HL-60/S4 (cell line): Measurements from ENCODE around the gene GNLY.
"Not testable (repeated sequence)": the region's sequence is repeated elsewhere in the genome, so short reads cannot be mapped to it uniquely, and the experiment has no call there.

ENCODE experiments used
- in situ Hi-C: fragments of 300-500 bp; cut with MboI; formaldehyde crosslinking; loops from 2 replicates; pipeline ENCODE4 v1.14.3; 2022; ENCODE audit warnings: low sequenced_read_pairs

GNLY gene

GRCh38 chr2:85663594-85664565 lies 30.3 kb upstream of the GNLY start:
- in situ Hi-C loops: no loop called here

DNA sequence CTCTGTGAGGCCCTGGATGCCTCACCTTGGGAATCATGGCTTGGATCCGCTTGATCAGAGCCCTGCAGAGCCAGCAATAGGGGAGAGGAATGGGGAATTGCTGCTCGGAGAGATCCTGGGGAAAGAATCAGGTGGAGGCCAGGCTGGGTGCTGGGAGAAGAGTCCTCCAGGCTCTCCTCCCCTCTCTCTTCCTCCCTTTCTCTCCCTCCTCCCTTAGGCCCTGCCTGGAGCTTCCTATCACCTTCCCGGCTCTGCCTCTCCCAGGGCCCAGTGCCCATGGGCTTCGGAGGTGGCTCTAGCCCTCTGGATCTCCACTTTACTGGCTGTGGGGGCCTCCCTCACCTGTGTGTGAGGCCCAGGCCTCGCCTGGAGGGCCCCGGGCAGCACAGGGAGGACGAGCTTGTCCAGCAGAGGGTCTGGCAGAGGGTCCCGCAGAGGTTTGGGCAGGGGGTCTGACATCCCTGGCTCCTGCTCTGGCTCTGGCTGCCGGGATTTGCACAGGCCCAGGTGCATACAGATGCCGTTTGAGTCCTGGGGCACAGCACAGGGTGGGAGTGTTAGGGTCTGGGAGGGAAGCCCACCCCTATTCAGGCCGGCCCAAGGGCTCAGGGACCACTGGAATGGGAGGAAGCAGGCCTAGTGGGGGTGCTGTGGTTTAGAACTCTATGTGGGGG lies 28.8 kb upstream of the GNLY start:
- in situ Hi-C loops: no loop called here

DNA sequence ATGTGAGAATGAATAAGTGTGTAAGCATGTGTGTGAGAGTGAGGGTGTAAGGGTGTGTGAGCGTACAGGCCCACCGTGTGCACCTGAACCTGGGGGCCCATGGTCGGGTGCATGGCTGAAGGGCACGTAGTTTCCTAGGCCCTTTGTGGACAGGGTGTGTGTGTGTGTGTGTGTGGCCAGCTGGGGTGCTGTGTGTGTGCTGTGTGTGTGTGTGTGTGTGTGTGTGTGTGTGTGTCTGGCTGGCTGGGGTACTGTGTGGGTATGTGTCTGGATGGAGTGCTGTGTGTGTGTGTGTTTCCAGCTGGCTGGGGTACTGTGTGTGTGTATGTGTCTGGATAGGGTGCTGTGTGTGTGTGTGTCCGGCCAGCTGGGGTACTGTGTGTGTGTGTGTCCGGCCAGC lies 28.1 kb upstream of the GNLY start:
- in situ Hi-C loops: no loop called here

DNA sequence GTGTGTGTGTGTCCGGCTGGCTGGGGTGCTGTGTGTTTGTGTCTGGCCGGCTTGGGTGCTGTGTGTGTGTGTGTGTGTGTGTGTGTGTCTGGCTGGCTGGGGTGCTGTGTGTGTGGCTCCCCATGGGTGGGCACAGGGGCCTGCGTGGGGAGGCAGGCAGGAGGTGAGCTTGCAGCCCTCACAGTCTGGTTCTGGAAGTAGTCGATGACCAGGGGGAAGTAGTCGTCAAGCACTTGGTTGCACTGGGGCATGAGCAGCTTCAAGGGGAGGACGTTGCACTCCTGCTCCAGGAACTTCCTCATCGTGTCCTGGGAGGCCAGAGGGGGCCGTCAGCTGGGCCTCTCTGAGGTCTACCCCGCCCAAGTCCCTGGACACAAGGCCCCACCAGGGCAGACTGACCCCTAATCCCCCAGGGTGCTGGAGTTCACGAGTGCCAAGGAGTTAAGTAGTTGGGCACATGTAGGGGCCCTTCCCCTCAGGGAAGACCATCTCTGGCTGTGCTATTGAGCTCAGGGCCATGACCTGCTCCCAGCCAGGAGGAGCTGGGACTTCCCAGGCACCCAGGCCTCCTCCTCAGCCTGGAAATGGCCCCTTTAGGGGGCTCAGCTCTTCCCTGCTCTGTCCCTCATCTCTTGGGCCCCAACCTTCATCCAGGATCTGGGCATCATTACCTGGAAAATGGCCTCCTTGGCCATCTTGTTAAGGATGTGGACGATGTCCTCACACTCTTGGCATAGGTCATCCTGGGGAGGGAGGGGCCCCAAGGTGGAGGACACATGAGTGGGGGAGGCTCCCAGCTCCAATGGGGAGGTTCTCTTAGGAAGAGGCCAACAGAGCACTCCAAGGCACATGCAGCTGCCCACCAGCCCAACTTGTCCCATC lies 27.5 kb upstream of the GNLY start:
- in situ Hi-C loops: no loop called here

- in situ Hi-C loops: no loop called here
Observed at GRCh38 chr2:85667561-85668008, 26.6 kb upstream of the GNLY start.

GRCh38 chr2:85668009-85668856 lies 25.9 kb upstream of the GNLY start, which contains the start of gene SFTPB:
TSS of gene SFTPB (minus strand) at chr2:85668199. CDS start at chr2:85668183, 16 bp downstream.
- in situ Hi-C loops: no loop called here

DNA sequence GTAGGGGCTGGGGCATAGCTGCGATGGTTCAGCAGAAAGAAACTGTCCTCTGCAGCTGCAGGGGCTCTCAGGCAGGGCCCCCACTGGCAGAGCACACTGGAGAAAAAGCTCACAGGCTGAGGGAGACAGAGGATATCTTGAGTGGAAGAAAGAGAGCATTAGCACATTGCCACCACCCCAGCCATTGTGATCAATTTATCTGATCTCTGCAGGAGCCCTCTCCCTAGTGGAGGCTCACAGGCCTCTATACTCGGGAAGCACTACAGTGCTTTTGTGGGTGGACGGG lies 25.4 kb upstream of the GNLY start:
- in situ Hi-C loops: no loop called here

GRCh38 chr2:85669549-85669948 lies 24.6 kb upstream of the GNLY start:
- in situ Hi-C loops: no loop called here

- in situ Hi-C loops: not testable (repeated sequence)
Observed at GRCh38 chr2:85670416-85670815, 23.7 kb upstream of the GNLY start.

DNA sequence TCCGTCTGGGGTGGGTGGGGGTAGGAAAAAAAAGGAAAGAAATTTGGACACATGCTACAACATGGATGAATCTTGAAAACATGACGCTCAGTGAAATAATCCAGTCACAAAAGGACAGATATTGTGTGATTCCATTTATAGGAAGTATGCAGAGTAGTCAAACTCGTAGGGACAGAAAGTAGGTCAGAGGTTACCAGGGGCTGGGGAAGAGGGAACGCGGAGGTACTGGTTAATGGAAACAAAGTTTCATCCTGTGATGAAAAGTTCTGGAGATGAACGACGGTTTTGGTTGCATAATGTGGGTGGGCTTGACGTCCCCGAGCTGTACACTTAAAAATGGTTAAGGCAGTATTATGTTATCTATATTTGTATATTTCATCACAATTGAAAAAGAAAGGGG lies 21.7 kb upstream of the GNLY start:
- in situ Hi-C loops: no loop called here

DNA sequence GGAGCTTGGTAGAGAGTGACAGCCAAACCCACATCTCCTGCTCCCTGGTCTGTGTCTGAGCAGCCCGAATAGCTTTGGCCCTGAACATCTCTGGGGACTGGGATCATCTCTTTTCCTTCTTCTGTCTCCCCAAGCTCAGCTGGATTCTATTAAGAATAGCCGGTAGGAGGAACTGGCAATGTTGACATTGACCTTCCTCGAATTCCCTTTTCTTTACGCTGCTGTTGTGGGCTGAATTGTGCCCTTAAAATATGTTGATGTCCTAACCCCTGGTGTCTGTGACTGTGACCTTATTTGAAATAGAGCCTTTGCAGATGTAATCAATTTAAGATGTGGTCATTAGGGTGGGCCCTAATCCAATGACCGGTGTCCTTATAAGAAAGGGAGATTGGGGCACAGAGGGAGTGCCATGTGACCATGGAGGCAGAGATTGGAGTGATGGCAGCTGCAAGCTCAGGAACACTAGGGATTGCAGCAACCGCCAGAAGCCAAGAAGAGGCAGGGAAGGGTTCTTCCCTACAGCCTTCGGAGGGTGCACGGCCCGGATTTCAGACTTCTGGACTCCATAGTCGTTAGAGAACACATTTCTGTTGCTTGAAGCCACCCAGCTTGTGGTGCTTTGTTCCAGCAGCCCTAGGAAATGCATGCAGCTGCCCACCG lies 20.3 kb upstream of the GNLY start:
- in situ Hi-C loops: no loop called here

DNA sequence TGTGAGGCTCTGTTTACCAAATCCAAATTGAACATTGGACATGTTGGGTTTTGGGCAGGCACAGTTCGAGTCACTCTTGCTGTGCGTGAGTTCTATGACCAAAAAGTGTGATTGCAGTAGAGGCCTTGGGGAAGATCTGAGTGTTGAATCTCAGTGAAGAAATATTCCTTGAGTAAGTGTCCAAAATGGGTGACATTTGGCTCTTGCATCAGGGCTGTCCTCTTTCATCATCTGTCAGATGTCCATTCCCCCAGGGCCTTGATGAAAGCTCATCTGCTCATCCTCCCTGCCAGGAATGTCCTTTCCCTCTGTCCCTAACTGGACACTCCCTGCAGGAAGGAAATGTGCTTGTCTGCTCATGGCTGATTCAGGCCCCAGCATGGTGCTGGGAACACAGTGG lies 19.7 kb upstream of the GNLY start:
- in situ Hi-C loops: no loop called here

DNA sequence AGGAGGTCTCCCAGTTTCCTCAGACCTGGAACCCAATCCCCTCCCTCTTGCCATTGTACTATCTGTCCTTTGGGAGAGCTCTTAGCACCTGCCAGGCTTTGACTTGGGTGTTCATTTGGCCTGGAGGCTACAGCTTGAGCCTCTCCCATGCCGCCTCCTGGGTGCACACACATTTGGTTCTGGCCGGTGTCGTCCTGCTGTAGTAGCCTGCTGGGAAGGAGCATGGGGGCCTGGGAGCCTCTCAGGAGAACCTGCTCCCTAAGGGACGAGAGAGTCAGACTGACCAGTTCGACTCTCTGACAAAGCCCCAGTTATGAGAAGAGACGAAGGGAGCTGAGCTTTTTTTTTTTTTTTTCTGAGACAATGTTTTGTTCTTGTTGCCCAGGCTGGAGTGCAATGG lies 18.7 kb upstream of the GNLY start:
- in situ Hi-C loops: no loop called here

DNA sequence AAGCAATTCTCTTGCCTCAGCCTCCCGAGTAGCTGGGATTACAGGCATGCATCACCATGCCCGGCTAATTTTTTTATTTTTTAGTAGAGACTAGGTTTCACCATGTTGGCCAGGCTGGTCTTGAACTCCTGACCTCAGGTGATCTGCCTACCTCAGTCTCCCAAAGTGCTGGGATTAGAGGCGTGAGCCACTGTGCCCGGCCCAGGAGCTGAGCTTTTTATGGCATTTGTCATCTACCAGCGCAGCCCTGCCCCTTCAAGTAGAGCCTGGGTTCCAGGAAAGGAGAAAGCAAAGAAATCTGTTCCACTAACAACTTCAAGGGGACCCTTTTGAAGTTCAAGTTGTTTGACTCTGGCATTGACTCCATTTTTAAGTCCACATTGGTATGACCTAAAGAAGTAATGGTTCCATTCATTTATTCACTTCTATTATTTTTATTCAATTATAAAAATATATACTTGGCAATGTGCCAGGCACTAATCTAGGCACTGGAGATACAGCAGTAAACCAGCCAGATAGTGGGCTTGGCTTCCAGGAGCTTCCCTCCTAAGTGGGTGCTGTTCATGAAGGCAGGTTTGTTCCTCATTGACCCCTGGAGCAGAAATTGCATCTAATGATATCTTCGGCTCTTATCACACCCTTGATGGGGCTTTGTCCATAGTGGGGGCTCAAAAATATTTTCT lies 18.2 kb upstream of the GNLY start:
- in situ Hi-C loops: no loop called here

DNA sequence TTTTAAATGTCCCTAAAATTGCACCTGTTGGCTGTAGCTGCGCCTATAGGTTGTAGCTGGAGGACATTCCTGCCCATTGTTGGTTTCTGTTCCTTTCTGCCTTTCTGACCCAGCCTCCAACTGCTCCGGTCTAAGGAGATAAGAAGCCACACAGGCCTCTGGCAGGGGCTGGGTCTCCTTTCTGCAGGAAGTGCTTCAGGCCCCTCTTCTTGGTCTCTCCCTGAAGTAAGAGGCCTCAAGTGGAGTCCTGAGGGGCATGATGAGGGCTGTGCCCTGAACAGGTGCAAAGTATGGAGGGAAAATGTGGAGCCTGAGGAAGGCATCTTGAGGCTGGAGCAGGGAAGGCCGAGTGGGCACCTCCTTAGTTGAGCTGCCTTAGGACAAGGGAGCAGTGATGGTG lies 15.8 kb upstream of the GNLY start:
- in situ Hi-C loops: no loop called here

DNA sequence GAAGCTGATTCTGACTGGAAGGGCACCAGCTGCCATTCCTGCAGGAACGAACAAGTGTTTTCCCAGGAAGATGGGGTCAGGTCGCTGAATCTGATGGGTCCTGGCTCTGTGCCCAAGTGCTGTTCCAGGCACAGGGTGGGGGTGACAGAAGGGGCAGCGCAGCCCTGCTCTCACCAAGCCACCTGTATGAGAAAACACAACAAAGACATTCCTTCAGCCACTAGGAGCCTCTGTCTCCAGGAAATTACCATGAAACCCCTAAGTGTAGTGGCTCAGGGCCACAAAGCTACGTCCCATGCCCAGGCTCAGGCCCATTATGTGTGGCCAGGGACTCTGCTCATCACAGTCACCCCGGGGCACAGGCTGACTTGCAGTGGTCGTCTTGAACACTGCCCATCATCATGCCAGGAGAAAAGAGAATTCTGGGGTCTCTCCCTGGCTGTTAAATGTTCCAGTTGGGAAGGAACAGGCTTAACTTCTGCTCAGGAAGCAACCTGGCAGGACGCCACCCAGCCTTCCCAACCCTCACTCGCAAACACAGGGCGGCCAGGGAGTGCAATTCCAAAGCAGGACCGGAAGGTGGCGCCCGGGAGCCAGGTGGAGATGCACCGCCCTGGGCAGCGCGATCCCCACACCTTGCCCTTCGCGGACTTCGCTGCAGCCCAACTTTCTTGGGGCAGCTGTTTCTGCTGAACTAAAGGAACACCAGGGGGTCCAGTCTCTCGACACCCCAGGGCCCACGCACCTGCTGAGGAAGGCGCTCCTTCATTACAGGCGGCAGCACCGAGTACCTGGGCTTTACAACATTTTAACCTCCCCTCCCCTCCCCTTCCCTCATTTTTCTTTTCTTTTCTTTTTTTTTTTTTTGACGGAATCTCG lies 15.1 kb upstream of the GNLY start:
- in situ Hi-C loops: no loop called here

- in situ Hi-C loops: no loop called here
Observed at GRCh38 chr2:85680707-85681371, 13.3 kb upstream of the GNLY start.

GRCh38 chr2:85681372-85681763 lies 12.8 kb upstream of the GNLY start:
- in situ Hi-C loops: no loop called here
